HG03378 (cell line): Measurements from ENCODE around the gene RAP2C.

Source experiments
- ATAC-seq: cut with Tn5 transposase; IDR thresholded peaks from one replicate; pipeline ENCODE4 v1.9.1; 2021; ENCODE audit warnings: mild to moderate bottlenecking, moderate library complexity; ENCODE audit not compliant: unreplicated experiment

RAP2C gene

GRCh38 chrX:132219343-132219768, at the start of gene RAP2C:
TSS of gene RAP2C (minus strand) at chrX:132219447. CDS start at chrX:132217268, 2,179 bp downstream.
- peak; percentile 78 for ATAC-seq

DNA sequence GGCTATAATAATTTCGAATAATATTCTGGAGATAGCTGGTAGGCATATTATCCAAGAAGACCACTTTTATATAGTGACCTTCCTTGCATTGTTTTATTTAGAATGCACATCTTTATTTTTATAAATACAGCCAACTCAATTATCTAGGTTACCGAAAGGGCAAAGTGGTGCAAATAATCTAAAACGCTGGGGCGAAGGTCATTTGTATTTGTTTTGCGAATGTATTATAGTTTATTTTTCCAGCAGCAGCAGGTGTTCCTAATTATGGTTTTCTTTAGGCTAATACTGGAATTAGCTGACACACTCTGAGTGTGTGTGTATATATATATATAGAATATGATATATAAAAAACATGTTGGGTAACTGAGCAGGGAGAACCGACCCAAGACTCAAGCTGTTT, 48.1 kb upstream of the RAP2C start:
- ATAC-seq = no peak

GRCh38 chrX:132266583-132267355, 47.5 kb upstream of the RAP2C start:
- ATAC-seq = peak; percentile 73

DNA sequence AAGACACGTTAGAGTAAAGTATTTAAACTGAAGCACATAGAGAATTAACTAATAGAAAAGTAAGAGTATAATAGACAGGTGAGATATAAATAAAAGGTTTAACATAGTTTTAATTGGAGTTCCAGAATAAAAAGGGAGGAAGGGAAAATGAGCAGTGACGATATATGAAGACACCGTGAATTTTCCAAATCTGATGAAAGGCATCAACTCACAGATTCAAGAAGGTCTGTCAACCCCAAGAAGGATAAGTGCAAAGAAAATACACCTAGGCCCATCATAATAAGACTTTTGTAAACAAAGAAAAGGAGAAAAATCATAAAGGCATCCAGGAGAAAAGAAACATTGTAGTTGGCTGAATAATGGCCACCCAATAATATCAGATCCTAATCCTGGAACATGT, 43.9 kb upstream of the RAP2C start:
- no peak for ATAC-seq

GRCh38 chrX:132258509-132258908, 39.3 kb upstream of the RAP2C start:
- no peak for ATAC-seq

- no peak for ATAC-seq
Observed at GRCh38 chrX:132257116-132257515, 37.9 kb upstream of the RAP2C start.

DNA sequence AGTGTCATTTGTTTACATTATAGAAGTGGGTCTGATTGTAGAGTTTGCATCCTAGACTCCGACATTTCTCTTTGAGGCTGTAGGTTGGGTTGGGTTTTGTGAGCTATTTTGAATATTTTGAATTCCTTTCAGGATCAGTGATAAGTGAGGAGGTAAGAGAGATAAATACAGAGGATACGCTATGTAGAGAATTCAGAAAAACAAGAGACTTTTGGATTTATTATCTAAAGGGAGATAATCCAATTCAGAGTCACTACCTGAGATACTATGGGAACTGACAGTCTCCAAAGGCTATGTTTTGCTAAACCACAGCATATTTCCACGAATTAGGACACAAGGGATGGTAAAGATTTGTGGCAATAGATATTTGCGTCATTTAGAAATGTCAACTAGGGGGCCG, 16.9 kb upstream of the RAP2C start:
- ATAC-seq = no peak

GRCh38 chrX:132235488-132235887, 16.2 kb upstream of the RAP2C start:
- no peak for ATAC-seq

- no peak for ATAC-seq
Observed at GRCh38 chrX:132231587-132231986, 12.3 kb upstream of the RAP2C start.

GRCh38 chrX:132227383-132228112, 8.3 kb upstream of the RAP2C start:
- ATAC-seq = no peak

DNA sequence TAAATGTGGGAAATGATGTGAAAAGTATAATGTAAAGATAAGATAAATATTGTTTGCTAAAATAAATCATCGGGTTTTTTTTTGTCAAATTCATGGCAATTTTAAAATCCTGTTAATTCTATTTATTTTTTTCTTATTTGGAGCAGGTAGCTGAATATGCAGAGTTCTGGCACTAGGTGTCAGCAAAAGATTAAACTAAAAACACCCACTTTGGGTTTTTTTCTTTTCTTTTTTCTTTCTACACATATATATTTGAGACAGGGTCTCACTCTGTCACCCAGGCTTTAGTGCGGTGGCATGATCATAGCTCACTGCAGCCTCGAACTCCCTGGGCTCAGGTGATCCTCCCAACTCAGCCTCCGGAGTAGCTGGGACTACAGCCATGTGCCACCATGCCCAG, 6.9 kb upstream of the RAP2C start:
- ATAC-seq = no peak

- peak; percentile 43 for ATAC-seq
Observed at GRCh38 chrX:132218100-132218812, 991 bp downstream of the RAP2C start.

GRCh38 chrX:132217203-132218073, 1.8 kb downstream of the RAP2C start:
- ATAC-seq = peak; percentile 52

DNA sequence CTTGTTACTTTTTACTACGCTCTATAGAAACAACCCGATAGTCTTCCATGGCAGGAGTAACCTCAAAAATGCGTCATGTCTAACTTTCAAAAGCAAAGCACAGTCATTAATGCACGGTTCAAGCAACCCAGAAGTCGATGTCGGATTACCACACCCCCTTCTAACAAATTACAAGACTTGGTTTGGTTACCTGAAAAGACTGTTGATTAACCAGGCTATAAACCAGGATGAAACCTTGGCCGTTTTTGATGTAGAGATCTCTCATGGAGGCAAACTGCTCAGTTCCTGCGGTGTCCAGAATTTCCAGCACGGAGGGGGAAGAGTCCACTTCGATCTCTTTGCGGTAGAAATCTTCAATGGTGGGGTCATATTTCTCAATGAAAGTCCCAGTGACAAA, 2.4 kb downstream of the RAP2C start:
- peak; percentile 30 for ATAC-seq

GRCh38 chrX:132216283-132216682, 3.0 kb downstream of the RAP2C start:
- ATAC-seq = no peak

DNA sequence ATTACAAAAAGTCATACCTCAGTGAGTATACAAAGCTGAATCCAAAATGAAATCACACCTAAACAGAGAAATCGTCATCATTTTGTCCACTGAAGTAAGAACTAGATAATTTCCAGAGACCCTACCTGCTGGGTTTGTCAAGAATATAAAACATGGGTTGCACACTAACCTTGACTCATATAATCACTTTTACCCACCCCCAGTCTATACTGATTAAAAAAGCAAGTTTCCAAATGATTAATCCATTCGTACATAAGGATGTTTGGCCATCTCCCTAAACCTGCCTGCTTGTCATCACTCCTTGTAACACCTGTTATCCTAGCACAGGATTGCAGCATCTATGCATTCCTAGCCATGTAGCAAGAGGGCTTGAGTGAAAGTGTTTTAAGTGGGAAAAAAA, 4.7 kb downstream of the RAP2C start:
- no peak for ATAC-seq

DNA sequence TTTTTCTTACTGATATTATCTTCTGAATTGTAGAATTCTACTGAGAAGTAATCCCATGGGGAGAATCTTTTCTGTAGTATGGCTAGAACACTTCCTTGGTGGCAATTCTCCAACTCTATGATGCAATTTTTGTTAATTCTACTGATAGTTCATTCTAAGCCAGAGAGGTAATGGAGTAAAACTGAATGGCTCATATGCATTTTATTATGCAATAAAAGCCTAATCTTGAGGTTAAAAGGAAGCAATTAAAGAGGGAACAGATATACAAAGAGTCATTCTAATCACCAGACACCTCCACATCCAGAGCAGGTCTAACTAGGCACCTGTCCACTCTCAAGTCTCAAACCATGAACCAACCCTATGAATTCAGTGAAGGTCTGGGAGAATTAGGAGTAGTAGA, 9.7 kb downstream of the RAP2C start:
- ATAC-seq = no peak

GRCh38 chrX:132208422-132208821, 10.8 kb downstream of the RAP2C start:
- no peak for ATAC-seq

DNA sequence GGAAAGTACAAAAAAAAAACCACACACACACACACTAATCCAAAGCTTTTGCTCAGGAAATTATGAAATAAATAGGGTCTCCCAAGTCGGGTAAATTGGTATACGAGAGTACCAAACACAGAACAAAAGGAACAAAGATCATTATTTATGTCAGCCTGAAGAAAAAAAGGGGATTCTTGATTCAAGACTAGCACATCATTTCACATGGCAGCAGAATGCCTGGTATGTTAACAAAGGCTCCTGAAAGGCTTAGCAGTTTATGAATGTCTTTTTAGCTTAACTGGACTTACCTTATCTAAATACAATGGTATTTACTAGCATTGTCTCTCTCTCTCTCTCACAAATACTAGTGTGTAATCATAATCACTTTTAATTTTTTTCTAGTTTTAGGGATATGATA, 11.3 kb downstream of the RAP2C start:
- ATAC-seq = no peak

- no peak for ATAC-seq
Observed at GRCh38 chrX:132206259-132206658, 13.0 kb downstream of the RAP2C start.

DNA sequence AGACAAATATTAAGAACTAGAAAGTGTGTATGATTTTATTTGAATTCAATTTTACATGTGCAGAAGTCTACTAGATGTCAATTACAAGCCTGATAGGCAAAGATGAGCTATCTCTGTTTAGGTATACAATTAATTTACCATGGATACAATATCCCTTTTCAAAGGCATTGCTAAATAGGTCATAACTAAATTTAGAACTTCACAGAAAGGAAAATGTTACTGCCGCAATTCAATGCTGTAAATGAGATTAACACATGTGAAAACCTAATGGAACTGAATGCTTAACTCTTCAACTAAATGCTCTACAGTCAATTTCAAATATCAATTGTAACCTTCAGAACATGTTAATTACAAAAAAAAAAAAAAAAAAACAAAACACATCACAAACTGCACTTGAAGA, 14.6 kb downstream of the RAP2C start:
- no peak for ATAC-seq
